GM20000 (cell line): Measurements from ENCODE around the gene RPIA.
A peak's percentile ranks its signal among the peaks of the same experiment; 100 is the strongest.

ENCODE experiments used
- DNase-seq: peaks from one replicate; pipeline ENCODE4 v3.0.0; 2012; ENCODE audit warnings: low spot score
- TF ChIP-seq, protein P1 (sequence below): IDR thresholded peaks from 2 replicates; pipeline ENCODE4 v1.5.1; 2012; ENCODE audit warnings: mild to moderate bottlenecking, control low read depth; ENCODE audit errors: extremely low read depth, missing control alignments

RPIA gene

GRCh38 chr2:88735133-88735532, 43.7 kb downstream of the RPIA start:
- no peak for DNase-seq
- TF ChIP-seq, protein P1, sequence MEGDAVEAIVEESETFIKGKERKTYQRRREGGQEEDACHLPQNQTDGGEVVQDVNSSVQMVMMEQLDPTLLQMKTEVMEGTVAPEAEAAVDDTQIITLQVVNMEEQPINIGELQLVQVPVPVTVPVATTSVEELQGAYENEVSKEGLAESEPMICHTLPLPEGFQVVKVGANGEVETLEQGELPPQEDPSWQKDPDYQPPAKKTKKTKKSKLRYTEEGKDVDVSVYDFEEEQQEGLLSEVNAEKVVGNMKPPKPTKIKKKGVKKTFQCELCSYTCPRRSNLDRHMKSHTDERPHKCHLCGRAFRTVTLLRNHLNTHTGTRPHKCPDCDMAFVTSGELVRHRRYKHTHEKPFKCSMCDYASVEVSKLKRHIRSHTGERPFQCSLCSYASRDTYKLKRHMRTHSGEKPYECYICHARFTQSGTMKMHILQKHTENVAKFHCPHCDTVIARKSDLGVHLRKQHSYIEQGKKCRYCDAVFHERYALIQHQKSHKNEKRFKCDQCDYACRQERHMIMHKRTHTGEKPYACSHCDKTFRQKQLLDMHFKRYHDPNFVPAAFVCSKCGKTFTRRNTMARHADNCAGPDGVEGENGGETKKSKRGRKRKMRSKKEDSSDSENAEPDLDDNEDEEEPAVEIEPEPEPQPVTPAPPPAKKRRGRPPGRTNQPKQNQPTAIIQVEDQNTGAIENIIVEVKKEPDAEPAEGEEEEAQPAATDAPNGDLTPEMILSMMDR = no peak

DNA sequence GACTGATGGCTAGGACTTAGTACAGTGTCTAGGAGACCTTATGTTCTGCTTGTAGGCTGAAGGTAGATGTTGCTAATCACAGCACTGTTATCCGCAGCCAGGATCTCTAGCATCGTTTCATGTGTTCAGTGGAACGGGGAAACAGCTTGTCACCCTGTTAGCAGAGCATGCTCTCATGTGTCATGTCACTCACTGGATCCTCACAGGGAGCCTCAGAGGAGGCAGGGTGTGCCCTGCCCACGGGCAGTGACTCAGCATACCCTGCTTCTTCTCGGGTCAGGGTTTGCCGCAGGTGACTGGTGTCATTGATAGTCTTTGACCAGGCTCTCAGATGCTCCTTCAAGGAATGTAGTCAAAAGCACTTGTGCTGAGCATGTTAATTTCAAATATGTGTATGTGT, 44.4 kb downstream of the RPIA start:
- DNase-seq = no peak
- TF ChIP-seq, protein P1 = no peak

- DNase-seq = no peak
- TF ChIP-seq, protein P1 = no peak
Observed at GRCh38 chr2:88736437-88736836, 45.0 kb downstream of the RPIA start.

DNA sequence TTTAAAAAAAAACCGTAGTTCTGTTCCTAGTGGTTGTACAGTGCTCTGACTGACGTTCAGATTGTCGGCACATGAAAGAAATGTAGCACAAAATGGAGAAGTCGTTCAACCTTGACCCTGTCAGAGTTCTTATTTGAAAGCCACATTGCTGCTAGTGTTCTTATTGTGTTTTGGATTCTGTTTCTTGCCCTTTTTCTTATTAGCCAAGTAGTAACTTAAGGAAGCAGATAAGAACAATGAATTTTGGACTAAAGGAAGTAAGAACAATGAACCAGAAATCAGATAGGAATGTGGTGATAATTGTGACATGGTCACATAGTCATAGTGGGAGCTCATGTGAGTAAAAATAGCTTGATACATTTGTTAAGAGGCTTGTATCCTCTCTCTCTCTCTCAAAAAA, 45.9 kb downstream of the RPIA start:
- no peak for DNase-seq
- TF ChIP-seq, protein P1 = no peak

DNA sequence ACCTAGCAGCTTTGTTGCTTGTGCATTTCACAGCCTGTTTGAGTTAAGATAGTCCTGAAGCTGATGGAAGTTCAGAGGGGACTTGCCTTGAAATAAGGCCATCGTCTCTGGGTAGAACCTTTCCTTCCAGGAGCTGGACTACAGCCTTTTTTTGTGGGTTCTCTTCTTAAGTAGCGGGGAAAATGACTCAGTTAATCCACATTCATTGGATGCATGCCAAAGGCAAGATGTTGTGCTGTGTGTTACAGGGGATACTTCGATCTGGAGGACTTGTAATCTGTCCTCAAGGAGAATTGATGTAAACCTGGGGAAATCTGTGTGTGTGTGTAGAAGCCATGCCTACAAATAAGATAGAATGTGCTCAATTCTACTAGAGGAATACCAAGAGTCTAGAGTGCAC, 46.8 kb downstream of the RPIA start:
- TF ChIP-seq, protein P1 = no peak
- no peak for DNase-seq

GRCh38 chr2:88739985-88740600, 48.6 kb downstream of the RPIA start:
- DNase-seq = peak; percentile 74
- TF ChIP-seq, protein P1 = peak; percentile 95

DNA sequence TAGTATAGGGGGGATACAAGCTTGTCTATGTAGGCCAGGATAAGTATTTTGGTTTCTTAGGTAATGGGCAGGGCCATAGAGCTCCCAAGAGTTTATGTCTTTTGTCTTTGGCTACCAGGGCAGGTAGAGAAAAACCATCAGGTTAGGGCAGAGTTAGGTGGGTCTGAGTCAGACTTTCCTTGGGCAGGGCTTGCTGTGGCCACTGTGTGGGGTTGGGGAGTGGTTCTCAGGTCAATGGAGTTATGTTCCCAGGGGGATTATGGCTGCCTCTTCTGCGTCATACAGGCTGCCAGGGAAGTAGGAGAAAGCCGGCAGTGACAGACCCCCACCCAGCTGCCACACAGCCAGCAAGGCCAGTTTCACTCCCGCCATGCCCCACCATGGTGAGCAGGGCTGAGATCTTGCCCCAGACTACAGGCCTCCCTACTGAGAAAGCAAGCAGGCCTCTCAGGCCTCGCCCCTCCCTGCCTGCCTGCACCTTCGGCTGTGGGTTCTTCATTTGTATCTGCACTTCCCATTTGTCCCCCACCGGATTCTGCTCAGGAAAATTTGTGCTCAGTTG, 55.5 kb downstream of the RPIA start:
- no peak for DNase-seq
- TF ChIP-seq, protein P1 = no peak
